CD1c-positive myeloid dendritic cell (primary cell): ENCODE results near the gene E4F1.
"Not testable (repeated sequence)": the region's sequence is repeated elsewhere in the genome, so short reads cannot be mapped to it uniquely, and the experiment has no call there.

Experiments used
- DNase-seq: peaks from one replicate; pipeline ENCODE4 v3.0.0-alpha.2; 2016; ENCODE audit errors: extremely low spot score

Gene E4F1

DNA sequence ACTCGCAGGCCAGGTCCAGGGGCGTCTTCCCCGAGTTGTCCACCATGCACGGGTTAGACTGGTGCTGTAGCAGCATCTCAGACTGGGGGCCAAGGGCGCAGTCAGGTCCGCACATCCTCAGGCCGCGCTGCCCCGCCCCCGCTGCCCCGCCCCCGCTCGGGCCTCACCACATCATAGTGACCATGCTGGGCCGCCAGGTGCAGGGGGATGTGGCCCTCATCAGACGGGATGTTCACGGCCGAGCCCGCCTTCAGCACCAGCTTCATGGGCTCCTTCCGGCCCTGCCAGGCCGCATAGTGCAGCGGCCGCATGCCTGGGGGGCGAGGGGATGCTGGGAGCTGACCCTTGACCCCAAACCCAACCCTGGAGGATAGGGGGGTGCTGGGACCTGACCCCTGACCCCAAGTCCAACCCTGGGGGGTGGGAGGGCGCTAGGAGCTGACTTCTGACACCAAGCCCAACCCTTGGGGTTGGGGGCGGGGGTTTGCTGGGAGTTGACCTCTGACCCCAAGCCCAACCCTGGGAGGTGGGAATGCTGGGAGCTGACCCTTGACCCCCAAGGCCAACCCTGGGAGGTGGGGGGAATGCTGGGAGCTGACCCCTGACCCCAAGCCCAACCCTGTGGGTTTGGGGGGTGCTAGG is 34.0 kb upstream of the E4F1 start:
- DNase-seq, result no peak

GRCh38 chr16:2190002-2190658 is 33.3 kb upstream of the E4F1 start:
- no peak for DNase-seq

- no peak for DNase-seq
Measured at GRCh38 chr16:2190659-2191445, 32.5 kb upstream of the E4F1 start.

DNA sequence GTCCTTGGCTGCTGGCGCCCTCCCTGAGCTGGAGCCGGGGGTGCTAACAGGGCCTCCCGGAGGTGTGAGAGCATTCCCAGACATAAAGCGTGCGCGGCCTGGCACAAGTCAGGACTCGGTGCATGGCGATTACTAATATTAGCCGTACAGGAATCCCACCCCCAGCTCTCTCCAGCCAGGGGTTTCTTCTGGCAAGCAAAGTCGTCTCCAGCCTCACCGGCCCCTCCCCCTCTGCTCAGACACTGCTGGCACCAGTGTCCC is 32.0 kb upstream of the E4F1 start:
- DNase-seq, result no peak

GRCh38 chr16:2194166-2194834 is 29.1 kb upstream of the E4F1 start:
- DNase-seq, result no peak

GRCh38 chr16:2194852-2195321 is 28.5 kb upstream of the E4F1 start:
- DNase-seq, result peak; percentile 38

DNA sequence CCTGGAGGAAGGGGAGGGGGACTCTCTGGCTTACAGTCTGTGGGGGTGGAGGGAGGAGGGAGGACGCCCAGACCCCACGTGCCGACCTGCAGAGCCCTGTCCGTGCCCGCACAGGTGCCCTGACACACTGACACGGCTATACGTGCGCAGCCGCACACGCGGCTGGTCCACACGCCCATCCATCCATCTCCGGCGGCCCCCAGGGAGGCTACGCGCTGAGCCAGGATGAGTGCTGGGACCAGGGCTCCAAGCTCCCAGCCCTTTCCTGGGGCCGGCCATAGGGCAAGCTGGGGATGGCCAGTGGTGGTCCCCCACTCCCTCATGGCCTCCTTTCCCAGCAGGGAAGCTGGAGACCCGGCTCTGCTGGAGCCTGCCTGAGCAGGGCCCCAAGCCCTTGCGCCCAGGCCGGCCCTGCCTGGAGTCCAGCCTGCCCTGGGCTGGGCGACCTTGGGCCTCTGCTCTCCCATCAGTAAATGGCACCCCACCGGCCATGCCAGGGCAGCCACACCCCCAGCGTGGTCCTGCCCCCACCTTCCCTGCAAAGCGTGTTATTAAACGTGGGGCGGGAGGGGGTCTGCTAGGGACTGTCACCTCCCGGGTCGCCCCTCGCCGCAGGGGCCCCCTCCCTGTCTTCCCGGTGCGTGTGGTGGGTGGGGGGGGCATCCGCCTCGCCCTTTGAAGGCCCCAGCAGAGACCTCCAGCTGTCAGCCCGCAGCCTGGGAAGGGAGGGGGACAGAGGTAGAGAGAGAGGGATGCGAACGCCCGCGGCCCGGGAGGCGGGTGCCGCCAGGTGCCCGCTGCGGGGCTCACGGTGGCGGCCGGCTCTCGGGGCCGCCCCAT is 27.8 kb upstream of the E4F1 start:
- DNase-seq, result no peak

GRCh38 chr16:2196162-2196980 is 27.0 kb upstream of the E4F1 start, which contains the start of gene CASKIN1:
Gene CASKIN1, minus strand, starts transcription at chr16:2196605. Its CDS starts 173 bp downstream, at chr16:2196432.
- peak; percentile 58 for DNase-seq

GRCh38 chr16:2196981-2197511 is 26.3 kb upstream of the E4F1 start:
- no peak for DNase-seq

DNA sequence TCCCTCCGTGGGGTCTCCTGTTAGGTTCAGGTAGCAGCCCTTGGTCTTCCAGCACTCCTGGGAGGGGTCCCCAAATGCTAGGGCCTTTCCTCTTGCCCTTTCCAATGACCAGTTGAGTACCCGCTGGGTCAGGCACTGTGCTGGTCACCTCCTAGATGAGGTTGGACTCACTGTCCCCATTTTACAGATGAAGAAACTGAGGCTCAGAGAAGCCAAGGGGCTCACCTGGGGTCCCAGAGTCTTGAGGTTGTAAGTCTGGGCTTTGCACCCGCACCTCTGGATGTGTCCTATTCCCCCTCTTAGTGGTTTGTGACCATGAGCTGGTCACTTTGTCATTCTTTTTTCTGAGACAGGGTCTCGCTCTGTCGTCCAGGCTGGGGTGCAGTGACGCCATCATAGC is 25.6 kb upstream of the E4F1 start:
- no peak for DNase-seq

GRCh38 chr16:2198283-2198682 is 25.1 kb upstream of the E4F1 start:
- DNase-seq, result no peak

GRCh38 chr16:2199095-2199494 is 24.3 kb upstream of the E4F1 start:
- DNase-seq, result no peak

DNA sequence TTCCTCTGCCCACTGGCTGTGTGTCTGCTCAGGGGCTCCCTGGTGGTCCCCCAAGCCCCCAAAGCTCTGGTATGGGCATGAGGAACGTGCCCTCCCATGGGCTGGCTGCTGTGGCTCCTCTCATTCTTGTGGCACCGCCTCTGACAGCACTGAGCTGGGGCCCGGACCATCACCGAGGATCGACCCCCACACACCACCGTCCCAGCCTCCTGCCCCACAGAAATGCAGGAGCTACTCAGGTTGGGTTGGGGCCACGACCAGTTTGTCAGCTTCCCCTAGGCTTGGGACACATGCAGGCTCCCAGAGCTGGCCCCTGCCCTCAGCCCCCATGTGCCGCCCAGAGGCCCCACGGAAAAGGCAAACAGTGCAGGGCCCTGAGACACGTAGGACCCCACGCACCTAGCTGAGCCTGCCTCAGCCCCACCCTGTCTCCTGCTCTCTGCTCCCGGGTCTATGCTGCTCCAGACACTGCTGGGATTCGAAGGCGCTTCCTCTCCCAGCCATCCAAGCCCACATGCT is 23.7 kb upstream of the E4F1 start:
- DNase-seq, result no peak

DNA sequence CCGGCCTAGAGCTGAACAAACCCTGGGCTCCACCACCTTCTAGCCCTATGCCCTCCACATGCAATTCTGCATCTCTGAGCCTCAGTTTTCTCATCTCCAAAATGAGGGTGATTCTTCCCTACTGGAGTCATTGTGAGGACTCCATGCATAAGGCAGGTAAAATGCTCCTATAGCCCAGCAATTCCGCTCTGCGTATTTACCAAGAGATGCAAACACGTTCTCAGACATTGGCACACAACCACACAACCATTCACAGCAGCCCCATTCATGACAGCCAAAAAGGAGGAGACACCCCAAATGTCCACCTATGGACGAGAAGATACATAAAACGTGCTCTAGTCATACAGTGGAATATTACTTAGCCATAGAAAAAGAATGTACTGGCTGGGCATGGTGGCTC is 23.1 kb upstream of the E4F1 start:
- DNase-seq, result no peak

DNA sequence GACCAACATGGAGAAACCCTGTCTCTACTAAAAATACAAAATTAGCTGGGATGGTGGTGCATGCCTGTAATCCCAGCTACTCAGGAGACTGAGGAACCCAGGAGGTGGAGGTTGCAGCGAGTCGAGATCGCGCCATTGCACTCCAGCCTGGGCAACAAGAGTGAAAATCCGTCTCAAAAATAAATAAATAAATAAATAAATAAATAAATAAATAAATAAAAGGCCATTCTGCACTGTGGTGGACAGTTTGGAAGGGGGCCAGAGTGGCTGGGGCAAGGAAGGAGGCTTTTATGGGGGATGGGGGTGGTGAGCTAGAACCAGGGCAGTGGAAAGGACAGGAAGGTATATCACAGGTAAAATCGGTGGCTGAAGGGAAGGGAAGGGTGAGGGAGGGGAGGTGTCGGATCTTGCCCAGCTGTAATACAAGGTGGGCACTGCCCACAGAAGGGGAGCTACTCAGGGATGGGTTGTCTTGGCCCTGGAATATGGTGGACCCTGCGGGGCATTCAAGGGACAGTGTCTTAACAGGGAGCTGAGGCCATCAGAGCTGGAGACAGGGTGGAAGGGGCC is 20.2 kb upstream of the E4F1 start:
- not testable (repeated sequence) for DNase-seq

GRCh38 chr16:2204416-2205103 is 18.8 kb upstream of the E4F1 start:
- DNase-seq, result peak; percentile 11

GRCh38 chr16:2205104-2205966 is 18.1 kb upstream of the E4F1 start, which contains the start of gene MLST8:
Gene MLST8, plus strand, starts transcription at chr16:2205454. Its CDS starts 632 bp downstream, at chr16:2206086.
- peak; percentile 95 for DNase-seq

DNA sequence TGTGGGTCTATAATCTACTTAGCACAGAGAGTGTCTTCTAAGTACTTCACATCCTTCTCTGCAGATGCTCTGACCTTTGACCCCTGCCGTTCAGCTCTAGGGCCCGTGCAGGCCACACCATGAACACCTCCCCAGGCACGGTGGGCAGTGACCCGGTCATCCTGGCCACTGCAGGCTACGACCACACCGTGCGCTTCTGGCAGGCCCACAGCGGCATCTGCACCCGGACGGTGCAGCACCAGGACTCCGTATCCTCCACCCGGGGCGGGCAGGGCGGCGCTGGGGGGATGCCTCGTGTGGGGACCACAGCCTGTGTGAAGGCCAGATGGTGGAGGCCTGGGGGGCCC is 17.5 kb upstream of the E4F1 start:
- DNase-seq, result no peak
